HG03457 (cell line): ENCODE data around the gene VIP.
"Not testable (repeated sequence)": the region's sequence is repeated elsewhere in the genome, so short reads cannot be mapped to it uniquely, and the experiment has no call there.

Experiments used
- ATAC-seq: cut with Tn5 transposase; IDR thresholded peaks from one replicate; pipeline ENCODE4 v1.9.1; 2021; ENCODE audit warnings: moderate number of reproducible peaks; ENCODE audit not compliant: unreplicated experiment

The VIP gene

GRCh38 chr6:152750694-152751093 is at the start of gene VIP:
TSS of gene VIP (plus strand) at chr6:152750797. CDS start at chr6:152752178, 1,381 bp downstream.
- ATAC-seq: no peak

- ATAC-seq: no peak
Measured at GRCh38 chr6:152701081-152701862, 49.3 kb upstream of the VIP start.

- no peak for ATAC-seq
Measured at GRCh38 chr6:152701863-152702401, 48.7 kb upstream of the VIP start.

GRCh38 chr6:152703750-152704149 is 46.8 kb upstream of the VIP start:
- ATAC-seq: not testable (repeated sequence)

GRCh38 chr6:152705327-152705726 is 45.3 kb upstream of the VIP start:
- no peak for ATAC-seq

GRCh38 chr6:152716322-152716721 is 34.3 kb upstream of the VIP start:
- no peak for ATAC-seq

GRCh38 chr6:152720974-152721373 is 29.6 kb upstream of the VIP start:
- ATAC-seq: no peak

GRCh38 chr6:152721956-152722355 is 28.6 kb upstream of the VIP start:
- no peak for ATAC-seq

GRCh38 chr6:152723398-152723797 is 27.2 kb upstream of the VIP start:
- ATAC-seq: no peak

- no peak for ATAC-seq
Measured at GRCh38 chr6:152726313-152726712, 24.3 kb upstream of the VIP start.

- no peak for ATAC-seq
Measured at GRCh38 chr6:152727507-152727906, 23.1 kb upstream of the VIP start.

- ATAC-seq: no peak
Measured at GRCh38 chr6:152734630-152735029, 16.0 kb upstream of the VIP start.

- no peak for ATAC-seq
Measured at GRCh38 chr6:152736687-152737273, 13.8 kb upstream of the VIP start.

- no peak for ATAC-seq
Measured at GRCh38 chr6:152745509-152746171, 5.0 kb upstream of the VIP start.

GRCh38 chr6:152746172-152746553 is 4.4 kb upstream of the VIP start:
- ATAC-seq: no peak

GRCh38 chr6:152748843-152749242 is 1.8 kb upstream of the VIP start:
- ATAC-seq: no peak

GRCh38 chr6:152749336-152749735 is 1.3 kb upstream of the VIP start:
- ATAC-seq: no peak

GRCh38 chr6:152765331-152765730 is 14.7 kb downstream of the VIP start:
- no peak for ATAC-seq

- no peak for ATAC-seq
Measured at GRCh38 chr6:152769159-152769558, 18.6 kb downstream of the VIP start.

- ATAC-seq: no peak
Measured at GRCh38 chr6:152769993-152770392, 19.4 kb downstream of the VIP start.

- ATAC-seq: no peak
Measured at GRCh38 chr6:152771061-152771687, 20.6 kb downstream of the VIP start.
